Endothelial cell of umbilical vein (primary cell): ENCODE data around the gene PITPNM3. TPM values are rescaled to one million over a fixed set of nuclear protein-coding genes. Genes with fewer than 3 reads are reported as not detected.

Experiments used
- BruUV-seq: library from RNA; stranded (reverse); fragments of 400-500 nt; replicated peaks from 2 replicates; lab custom pipeline; 2021; lab: Mats Ljungman, UMichigan
- CTCF ChIA-PET: fragments of 300-600, 350-600 bp; sonication (Branson Sonifier 250); formaldehyde crosslinking; loops from one replicate; lab custom pipeline; 2021; ENCODE audit warnings: antibody characterized with exemption, inconsistent platforms; lab: Charles Lee
- POLR2A ChIA-PET: fragments of 300-600, 350-600 bp; sonication (Branson Sonifier 250); formaldehyde crosslinking; loops from one replicate; lab custom pipeline; 2021; ENCODE audit warnings: antibody characterized with exemption, inconsistent platforms; lab: Charles Lee
- DNase-seq: peaks from one replicate; pipeline ENCODE4 v3.0.0-alpha.2; 2011; ENCODE audit warnings: low read depth, low spot score
- FAIRE-seq: peaks from 2 replicates; lab custom pipeline; 2011; peaks lifted over from hg19 to GRCh38; lab: Jason Lieb, UNC
- H2AFZ ChIP-seq: 2 replicates; pipeline ENCODE4 v1.6.0; 2012; ENCODE audit warnings: low read depth, low read length, control low read depth, inconsistent platforms
- H3K27ac ChIP-seq: 2 replicates; pipeline ENCODE4 v1.5.1; 2011; ENCODE audit warnings: low read depth, mild to moderate bottlenecking, control low read depth, low read length, moderate library complexity; ENCODE audit not compliant: insufficient read depth
- H3K27me3 ChIP-seq, 2 experiments: 2 replicates each; pipeline versions ENCODE4 v1.6.0 to v1.6.1; 2011; ENCODE audit warnings: low read length in 2 of 2, mixed read lengths in 1 of 2; ENCODE audit not compliant: control insufficient read depth in 2 of 2, insufficient read depth in 2 of 2
- H3K36me3 ChIP-seq, 2 experiments: 2 replicates in 1 of 2; 3 replicates in 1 of 2; pipeline ENCODE4 v1.5.1; 2011; ENCODE audit warnings: low read length in 2 of 2, mild to moderate bottlenecking in 1 of 2, moderate library complexity in 1 of 2; ENCODE audit not compliant: control insufficient read depth in 2 of 2, insufficient read depth in 2 of 2; ENCODE audit errors: extremely low read depth in 1 of 2
- H3K4me1 ChIP-seq: 3 replicates; pipeline ENCODE4 v1.5.1; 2011; ENCODE audit warnings: mild to moderate bottlenecking, low read length; ENCODE audit not compliant: control insufficient read depth, insufficient read depth; ENCODE audit errors: extremely low read depth
- H3K4me2 ChIP-seq: 2 replicates; pipeline ENCODE4 v1.6.1; 2011; ENCODE audit warnings: low read length, control low read depth, mixed read lengths; ENCODE audit not compliant: insufficient read depth
- H3K4me3 ChIP-seq, 3 experiments: fragments of 200-600 bp in 1 of 3; sonication (generic), shearing (Covaris generic) in 1 of 3; replicated peaks in 1 of 3; 2 replicates each; pipeline ENCODE4 v1.5.1; 2011 to 2016; ENCODE audit warnings: control low read depth in 3 of 3, low read length in 3 of 3, mild to moderate bottlenecking in 2 of 3, inconsistent platforms in 1 of 3, low read depth in 1 of 3, moderate library complexity in 1 of 3; ENCODE audit not compliant: insufficient read depth in 1 of 3
- H3K79me2 ChIP-seq: 2 replicates; pipeline ENCODE4 v1.6.0; 2012; ENCODE audit warnings: low read length, inconsistent platforms; ENCODE audit not compliant: control insufficient read depth, insufficient read depth
- H3K9ac ChIP-seq: replicated peaks from 2 replicates; pipeline ENCODE3; 2011; ENCODE audit warnings: low read length, control low read depth; ENCODE audit not compliant: insufficient read depth; ENCODE audit errors: extremely low read depth
- H3K9me1 ChIP-seq: replicated peaks from 3 replicates; pipeline ENCODE4 v1.6.0; 2011; ENCODE audit warnings: mild to moderate bottlenecking, low read length; ENCODE audit not compliant: control insufficient read depth, insufficient read depth; ENCODE audit errors: extremely low read depth
- H3K9me3 ChIP-seq: replicated peaks from 2 replicates; pipeline ENCODE4 v1.5.1; 2012; ENCODE audit warnings: low read length, inconsistent platforms; ENCODE audit not compliant: control insufficient read depth, insufficient read depth
- H4K20me1 ChIP-seq: replicated peaks from 2 replicates; pipeline ENCODE3; 2011; ENCODE audit warnings: mild to moderate bottlenecking, low read length; ENCODE audit not compliant: control insufficient read depth, insufficient read depth; ENCODE audit errors: extremely low read depth
- CTCF ChIP-seq, 2 donors: IDR thresholded peaks; 1 replicate in 1 of 2; 2 replicates in 1 of 2; pipeline ENCODE4 v1.5.1; 2011; ENCODE audit warnings: low read length in 2 of 2, mild to moderate bottlenecking in 2 of 2, moderate library complexity in 2 of 2, control low read depth in 1 of 2, inconsistent platforms in 1 of 2, low read depth in 1 of 2; ENCODE audit not compliant: insufficient read depth in 1 of 2; ENCODE audit errors: extremely low read depth in 1 of 2
- EZH2 ChIP-seq: IDR thresholded peaks from 2 replicates; pipeline ENCODE4 v1.6.1; 2012; ENCODE audit warnings: borderline replicate concordance, low read depth, mild to moderate bottlenecking, moderate library complexity, low read length, inconsistent platforms; ENCODE audit not compliant: severe bottlenecking
- FOS ChIP-seq: IDR thresholded peaks from 2 replicates; pipeline ENCODE4 v1.6.1; 2011; ENCODE audit warnings: mild to moderate bottlenecking, low read length, moderate library complexity, borderline replicate concordance; ENCODE audit not compliant: insufficient read depth
- GATA2 ChIP-seq: IDR thresholded peaks from 2 replicates; pipeline ENCODE4 v1.7.0; 2011; ENCODE audit warnings: low read depth, mild to moderate bottlenecking, moderate library complexity, mixed read lengths, low read length; ENCODE audit not compliant: insufficient read length, insufficient read depth
- JUN ChIP-seq: IDR thresholded peaks from 2 replicates; pipeline ENCODE4 v1.6.1; 2011; ENCODE audit warnings: borderline replicate concordance, low read depth; ENCODE audit not compliant: insufficient read length, insufficient read depth
- MAX ChIP-seq: IDR thresholded peaks from 2 replicates; pipeline ENCODE4 v1.6.1; 2011; ENCODE audit not compliant: insufficient read depth, insufficient read length
- MYC ChIP-seq: IDR thresholded peaks from one replicate; pipeline ENCODE4 v1.6.1; 2011; ENCODE audit warnings: mild to moderate bottlenecking, low read depth, low read length
- POLR2A ChIP-seq: IDR thresholded peaks from 2 replicates; pipeline ENCODE4 v1.6.1; 2012; ENCODE audit warnings: low read depth, mild to moderate bottlenecking, control low read depth, low read length
- POLR2AphosphoS5 ChIP-seq: IDR thresholded peaks from 2 replicates; pipeline ENCODE4 v1.6.1; 2012; ENCODE audit warnings: low read depth, mild to moderate bottlenecking, control low read depth, low read length, moderate library complexity; ENCODE audit not compliant: insufficient read depth
- dilution Hi-C: fragments of 300-500 bp; cut with MboI; formaldehyde crosslinking; loops from one replicate; pipeline ENCODE4 v1.15.0; 2019; ENCODE audit warnings: low sequenced_read_pairs; ENCODE audit not compliant: extremely low pct_ligation_motif_present
- intact Hi-C: fragments of 100-400 bp; cut with micrococcal nuclease; formaldehyde crosslinking; loops from one replicate; pipeline ENCODE4 v1.10.0; 2022
- polyA plus RNA-seq, 4 experiments: library from polyadenylated mRNA; depleted of rRNA in 3 of 4; stranded (reverse) in 3 of 4; unstranded in 1 of 4; fragments of >200 nt; gene quantifications; 2 replicates each; pipeline versions ENCODE4 v1.2.1 to v1.2.3, GENCODE V29; 2011 to 2012; ENCODE audit warnings: missing spikeins in 1 of 4
- total RNA-seq: library from RNA; stranded (reverse); gene quantifications from 2 replicates; pipeline ENCODE4 v1.2.3, GENCODE V29; 2021

PITPNM3 gene
- total and polyA plus RNA-seq, 2 donors (not counting 3 experiments of a cell fraction or from before 2014, with no cell fraction given) = 1.0 to 1.9 TPM

- TF ChIP-seq FOS = no peak
- no peak for TF ChIP-seq GATA2
- TF ChIP-seq MAX = no peak
- no peak for TF ChIP-seq POLR2AphosphoS5
- no peak for TF ChIP-seq MYC
- TF ChIP-seq JUN = no peak
- TF ChIP-seq EZH2 = no peak
- TF ChIP-seq POLR2A = no peak
- no peak for TF ChIP-seq CTCF (IDR thresholded peaks at IDR 0.05; ENCODE audit: extremely low read depth in 1 of 2, insufficient read depth in 1 of 2, low read depth in 1 of 2, low read length in 2 of 2)
- ChIA-PET CTCF (interaction anchor here (1.4 to 5.8 kb wide), 6 partner anchors 15 to 1031 kb away, joined by 3 to 77 read pairs (median 21); no protein-coding TSS in a partner anchor), POLR2A (no interaction called here)
- Histone ChIP-seq H3K9me1 (no peaks in the 10 kb centered on the region), H3K27me3 (no peaks in the 10 kb centered on the region), H3K4me3 (no peak overlapping the region), H4K20me1 (no peaks in the 10 kb centered on the region), H3K27ac (no peak overlapping the region), H3K9ac (no peak overlapping the region), H3K9me3 (no peaks in the 10 kb centered on the region), H2AFZ (no peak overlapping the region), H3K36me3 (no peaks in the 10 kb centered on the region), H3K4me1 (peaks cover 6% of the 10 kb centered on the region), H3K4me2 (no peak overlapping the region), H3K79me2 (no peaks in the 10 kb centered on the region)
- no peak for FAIRE-seq
- BruUV-seq = no TSS peak
- no peak for DNase-seq
- dilution Hi-C loops (no loop called here), intact Hi-C loops (loop anchor here (5.0 kb wide), 2 partner anchors 37 to 152 kb away; no protein-coding TSS in a partner anchor)
These were observed 86.1 kb downstream of the PITPNM3 start for GRCh38 chr17:6470146-6470718.
